NCI-H2171 (cell line): ENCODE measurements around the gene SLC26A2.
"Not testable (repeated sequence)": the region's sequence is repeated elsewhere in the genome, so short reads cannot be mapped to it uniquely, and the experiment has no call there.

ENCODE experiments used
- DNase-seq: peaks from one replicate; lab custom pipeline; 2025; lab: John Stamatoyannopoulos, UW

The SLC26A2 gene

DNA sequence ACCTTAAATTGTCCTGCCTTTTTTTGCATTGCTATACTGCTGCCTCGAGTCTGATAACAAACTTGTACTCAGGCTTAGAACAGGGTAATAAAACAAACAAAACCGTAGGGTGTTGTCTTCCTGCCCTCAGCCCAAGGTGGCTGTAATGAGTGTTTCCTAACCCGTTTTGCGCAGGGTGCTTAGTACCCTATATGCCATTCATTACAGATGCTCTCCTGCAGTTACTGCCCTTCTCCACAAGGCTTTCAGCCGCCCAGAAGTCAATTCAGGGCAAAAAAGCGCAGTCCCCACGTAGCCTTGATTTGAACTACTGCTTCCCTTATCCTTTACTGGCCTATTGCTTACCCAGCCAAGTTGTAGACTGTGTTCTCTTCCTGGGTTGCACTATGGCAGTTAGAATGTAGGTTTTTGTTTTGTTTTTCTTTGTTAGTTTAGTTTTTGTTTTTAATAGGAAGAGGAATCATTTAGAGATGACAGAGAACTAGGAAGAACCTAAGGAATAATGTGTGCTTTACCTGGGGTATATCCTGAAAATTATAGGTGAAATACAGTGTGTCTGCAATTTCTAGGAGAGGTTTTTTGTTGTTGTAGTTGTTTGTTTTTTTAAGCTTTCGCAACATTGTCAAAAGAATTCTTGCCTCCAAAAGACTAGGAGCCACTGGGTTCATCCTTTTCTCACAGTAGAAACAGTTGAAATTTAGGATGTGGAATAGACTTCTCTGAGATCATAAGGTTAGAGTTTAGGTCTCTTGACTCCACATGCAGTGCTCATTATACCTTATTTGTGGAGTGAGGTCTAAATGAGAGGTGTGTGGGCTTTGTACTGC lies 41.3 kb downstream of the SLC26A2 start:
- DNase-seq, result no peak

DNA sequence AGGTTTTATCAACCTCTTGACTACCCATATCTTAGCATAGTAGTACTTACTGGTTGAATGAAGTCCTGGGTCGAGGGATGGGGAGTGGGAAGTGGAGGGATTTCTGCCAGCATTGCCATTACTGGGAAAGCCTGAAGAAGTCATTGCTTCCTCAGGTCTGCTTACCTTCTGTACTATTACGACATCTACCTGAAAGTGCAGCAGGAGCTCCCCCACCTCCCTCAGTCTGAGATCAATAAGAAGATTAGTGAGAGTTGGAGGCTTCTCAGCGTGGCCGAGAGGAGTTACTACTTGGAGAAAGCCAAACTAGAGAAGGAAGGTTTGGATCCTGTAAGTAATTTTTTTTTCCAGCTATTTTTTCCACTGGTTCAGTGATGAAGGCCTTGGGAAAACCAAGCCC lies 45.8 kb downstream of the SLC26A2 start:
- DNase-seq, result no peak

DNA sequence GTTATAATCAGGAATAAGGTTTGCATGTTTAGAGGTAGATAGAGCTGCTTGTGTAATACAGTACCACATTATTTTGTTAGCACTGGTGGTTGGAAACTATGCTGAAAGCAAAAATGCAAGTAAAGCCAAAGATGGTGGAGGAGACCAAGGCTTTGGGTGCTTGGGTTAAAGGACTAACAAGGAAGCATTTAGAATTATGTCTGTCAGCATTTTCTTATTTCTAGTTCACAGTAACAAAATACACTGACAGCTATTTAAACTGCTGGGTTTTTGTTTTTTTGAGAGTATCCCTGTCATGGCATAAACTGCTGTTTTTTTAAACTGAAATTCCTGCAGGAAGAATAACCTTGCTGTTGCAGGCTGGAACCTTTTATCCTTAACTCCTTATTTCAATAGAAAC lies 46.5 kb downstream of the SLC26A2 start:
- no peak for DNase-seq

DNA sequence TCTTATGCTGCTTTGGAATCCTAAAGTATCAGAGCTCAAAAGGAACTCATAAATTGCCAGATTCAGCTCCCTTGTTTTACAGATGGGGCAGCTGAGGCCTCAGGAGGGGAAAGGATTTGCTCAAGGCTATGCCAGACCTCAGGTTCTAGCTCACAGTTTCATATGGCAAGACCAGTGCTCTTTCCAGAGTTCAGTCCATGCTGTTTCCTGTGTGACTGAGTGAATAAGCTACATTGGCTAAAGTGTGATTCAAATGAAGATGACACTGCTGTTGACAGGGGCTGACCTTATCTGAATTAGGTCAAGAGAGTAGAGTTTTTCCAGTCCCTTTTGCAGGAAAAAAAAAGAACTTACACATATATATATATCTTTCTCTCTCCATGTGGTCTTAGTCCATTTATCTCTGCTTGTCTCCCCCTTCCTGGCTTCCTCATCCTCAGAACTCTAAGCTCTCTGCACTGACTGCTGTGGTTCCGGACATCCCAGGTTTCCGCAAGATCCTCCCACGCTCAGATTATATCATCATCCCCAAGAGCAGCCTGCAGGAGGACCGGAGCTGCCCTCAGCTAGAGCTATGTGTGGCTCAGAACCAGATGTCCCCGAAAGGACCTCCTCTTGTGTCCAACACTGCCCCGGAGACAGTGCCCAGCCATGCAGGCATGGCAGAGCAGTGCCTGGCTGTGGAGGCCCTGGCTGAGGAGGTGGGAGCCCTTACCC lies 49.3 kb downstream of the SLC26A2 start:
- no peak for DNase-seq

DNA sequence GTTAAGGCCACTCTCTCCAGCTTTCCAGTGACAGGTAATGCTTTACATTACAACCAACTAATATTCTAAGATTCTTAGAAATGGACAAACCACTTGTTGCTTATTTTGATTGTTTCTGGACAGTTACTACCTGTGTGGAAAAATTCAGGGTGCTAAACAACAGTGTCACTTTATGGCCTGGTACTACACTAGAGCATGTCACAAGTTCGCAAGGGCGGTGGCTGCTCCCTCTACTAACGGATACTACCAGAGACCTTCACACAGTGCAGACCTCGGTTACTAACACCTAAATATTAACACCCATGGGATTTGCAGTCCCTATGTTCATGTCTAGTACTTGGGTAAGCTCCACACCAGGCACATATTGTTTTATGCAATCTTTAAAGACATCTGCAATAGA lies 53.4 kb downstream of the SLC26A2 start:
- no peak for DNase-seq

DNA sequence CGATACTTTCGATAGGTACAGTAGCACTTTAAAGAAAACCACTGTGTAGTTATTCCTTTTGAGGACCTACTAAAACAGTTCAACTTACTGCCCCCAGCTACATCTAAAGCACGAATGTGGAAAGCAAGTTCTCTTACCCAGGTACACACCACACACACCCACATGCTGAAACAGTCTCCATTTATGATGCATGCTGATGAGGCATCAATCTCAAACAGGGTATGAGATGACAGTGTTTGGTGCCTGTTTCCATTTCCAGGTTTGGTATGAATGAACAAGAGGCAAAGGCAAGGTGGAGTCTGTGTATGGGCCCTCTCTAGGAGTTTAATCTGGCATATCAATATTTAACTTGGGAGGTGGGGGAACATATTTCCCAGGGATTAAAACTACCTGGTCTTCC lies 53.9 kb downstream of the SLC26A2 start:
- DNase-seq, result no peak

DNA sequence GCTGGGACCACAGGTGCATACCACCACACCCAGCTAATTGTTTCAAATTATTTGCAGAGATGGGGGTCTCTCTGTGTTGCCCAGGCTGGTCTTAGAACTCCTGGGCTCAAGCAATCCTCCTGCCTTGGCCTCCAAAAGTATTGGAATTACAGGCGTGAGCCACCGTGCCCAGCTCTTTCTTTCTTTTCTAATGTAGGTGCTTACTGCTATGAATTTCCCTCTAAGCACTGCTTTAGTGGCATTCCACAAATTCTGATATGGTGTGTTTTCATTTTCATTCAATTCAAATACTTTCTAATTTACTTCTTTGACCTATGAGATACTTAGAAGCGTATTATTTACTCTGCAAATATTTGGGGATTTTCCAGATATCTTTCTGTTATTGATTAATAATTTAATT lies 54.9 kb downstream of the SLC26A2 start:
- no peak for DNase-seq

DNA sequence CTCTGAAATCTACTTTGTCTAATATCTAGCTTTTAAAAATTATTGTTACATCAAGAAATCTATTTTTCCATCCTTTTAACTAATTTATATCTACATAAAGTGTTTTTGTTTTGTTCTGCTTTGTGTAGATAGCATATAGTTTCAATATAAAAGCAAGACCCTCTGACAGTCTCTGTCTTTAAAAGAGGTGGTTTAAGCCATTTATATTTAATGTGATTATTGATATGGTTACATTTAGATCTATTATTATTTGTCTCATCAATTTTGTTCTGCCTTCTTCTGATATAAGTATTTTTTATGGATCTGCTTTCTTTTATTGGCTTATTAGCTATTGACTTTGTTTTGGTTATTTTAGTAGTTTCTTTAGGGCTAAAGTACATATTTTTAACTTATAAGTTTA lies 56.0 kb downstream of the SLC26A2 start:
- DNase-seq, result no peak

DNA sequence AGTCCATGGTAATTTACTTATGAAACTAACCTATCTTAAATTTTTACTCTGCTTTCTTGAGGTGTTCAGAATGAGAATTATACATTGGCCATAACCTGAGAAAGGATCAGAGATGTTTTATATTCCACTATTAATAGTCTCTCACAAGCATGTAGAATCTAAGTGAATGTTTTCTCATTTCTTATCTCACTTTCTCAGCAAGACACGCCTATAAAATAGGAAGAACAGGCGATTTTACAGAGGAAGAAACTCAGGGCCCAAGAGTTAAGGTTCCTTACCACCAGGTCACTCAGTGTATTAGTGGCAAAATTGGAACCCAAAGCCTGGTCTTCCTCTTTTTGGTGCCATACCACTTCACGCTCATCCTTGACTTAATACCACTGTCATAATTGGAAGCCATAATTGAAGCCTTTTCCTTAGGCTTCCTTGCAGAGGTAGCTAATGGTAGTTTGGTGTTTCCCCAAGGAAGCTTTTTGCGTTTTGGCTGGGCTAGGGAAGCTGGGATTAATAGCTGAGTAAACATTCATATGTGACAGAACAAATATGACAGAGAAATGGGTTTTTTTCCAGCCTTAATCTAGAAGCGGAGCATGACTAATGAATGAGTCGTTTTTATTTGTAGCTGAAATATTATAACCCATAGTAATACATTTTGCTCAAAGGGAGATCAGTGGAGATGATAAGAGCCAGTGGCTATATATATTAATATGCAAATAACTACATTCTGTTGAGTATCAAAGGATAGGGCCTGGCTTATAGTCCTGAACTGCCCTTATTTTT lies 56.9 kb downstream of the SLC26A2 start:
- DNase-seq, result no peak

DNA sequence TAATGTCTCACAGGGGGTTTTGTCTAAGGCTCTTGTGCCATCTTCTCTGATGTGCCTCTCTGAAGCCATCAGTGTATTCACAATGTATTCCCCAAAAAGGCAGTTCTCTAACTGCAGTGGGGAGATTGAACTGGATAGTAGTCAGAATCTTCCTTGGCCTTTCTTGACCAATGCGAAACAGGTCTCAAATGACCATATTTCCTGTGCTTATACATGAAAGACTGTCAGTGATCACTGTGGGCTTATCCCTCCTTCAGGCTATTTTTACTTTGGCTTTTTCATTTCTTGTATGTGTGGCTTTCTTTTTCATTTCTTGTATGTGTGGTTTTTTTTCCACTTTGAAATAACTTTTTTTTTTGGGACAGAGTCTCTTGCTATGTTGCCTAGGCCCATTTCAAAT lies 59.7 kb downstream of the SLC26A2 start:
- no peak for DNase-seq

DNA sequence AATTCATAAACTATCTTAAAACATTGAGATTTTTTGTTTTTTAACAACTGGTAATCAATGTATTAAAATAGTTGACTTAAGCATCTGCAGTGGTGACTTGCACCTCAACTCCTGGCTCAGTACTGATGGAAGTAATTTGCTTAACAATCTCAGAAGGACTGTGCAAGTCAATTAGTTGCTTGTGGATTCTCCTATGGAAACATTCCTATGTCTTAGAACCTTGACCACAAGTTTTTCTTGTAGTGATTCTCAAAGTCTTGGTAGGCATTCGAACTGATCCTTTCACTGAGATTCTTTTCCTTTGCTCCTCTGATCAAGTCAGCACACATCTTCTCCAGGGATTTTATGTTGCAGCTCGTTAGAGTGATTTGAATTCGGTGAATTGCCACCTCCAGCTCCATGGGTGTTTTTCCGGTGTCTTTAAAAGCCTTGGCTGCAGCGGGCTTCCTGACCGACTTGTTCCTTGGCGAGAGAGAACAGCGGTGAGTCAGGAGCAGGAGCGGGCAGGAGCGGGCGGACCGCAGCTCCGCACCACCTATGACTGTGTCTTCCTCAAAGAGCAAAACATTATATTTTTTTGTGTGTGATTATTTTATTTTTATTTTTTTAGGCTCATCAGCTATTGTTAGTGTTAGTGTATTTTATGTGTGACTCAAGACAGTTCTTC lies 61.1 kb downstream of the SLC26A2 start:
- no peak for DNase-seq

DNA sequence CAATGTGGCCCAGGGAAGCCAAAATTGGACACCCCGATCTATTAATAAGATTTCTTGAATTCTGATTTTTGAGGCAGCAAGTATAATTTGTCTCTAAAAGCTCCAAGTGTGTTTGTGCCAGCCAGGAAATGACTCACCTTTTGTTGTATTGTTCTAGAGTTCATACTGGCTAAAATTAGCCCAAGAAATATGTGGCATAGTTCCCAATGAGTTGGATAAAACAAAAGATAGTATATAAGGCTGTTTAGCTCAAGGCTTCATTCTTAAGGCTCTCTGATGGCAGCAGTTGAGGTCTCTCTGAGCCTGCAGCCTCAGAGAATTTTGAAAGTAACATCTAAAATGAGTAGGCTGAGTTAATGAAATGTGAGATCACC lies 61.6 kb downstream of the SLC26A2 start:
- DNase-seq, result no peak

DNA sequence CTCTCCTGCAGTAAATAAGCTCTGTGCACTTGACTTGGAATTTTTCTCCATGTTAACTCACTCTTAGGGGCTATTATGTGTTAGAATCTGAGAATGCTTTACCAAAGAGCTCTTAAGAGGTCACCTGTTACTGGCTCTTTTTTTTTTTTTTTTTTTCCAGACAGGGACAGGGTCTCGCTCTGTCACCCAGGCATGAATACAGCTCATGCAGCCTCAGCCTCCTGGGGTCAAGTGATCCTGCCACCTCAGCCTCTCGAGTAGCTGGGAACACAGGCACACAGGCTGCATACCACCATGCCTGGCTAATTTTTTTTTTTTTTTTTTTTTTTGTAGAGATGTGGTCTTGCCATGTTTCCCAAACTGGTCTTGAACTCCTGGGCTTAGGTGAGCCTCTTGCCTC lies 62.1 kb downstream of the SLC26A2 start:
- DNase-seq, result no peak

DNA sequence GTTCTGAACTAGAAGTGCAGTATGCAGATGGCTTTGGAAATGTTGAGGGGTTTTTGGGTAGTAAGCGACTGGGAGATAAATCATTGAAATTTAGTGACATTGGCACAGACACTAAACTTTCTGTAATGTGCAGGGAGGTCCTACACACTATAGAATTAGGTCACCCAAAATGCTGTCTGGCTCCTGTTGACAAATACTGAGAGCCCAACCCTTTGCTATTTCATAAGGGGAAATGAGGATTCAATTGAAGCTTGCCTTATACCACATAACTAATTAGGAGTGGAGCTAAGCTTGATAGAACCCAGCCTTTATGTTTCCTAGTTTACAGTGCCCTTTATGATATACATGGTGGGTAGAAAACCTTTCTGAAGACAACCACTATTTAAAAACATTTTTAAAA lies 62.6 kb downstream of the SLC26A2 start:
- no peak for DNase-seq

DNA sequence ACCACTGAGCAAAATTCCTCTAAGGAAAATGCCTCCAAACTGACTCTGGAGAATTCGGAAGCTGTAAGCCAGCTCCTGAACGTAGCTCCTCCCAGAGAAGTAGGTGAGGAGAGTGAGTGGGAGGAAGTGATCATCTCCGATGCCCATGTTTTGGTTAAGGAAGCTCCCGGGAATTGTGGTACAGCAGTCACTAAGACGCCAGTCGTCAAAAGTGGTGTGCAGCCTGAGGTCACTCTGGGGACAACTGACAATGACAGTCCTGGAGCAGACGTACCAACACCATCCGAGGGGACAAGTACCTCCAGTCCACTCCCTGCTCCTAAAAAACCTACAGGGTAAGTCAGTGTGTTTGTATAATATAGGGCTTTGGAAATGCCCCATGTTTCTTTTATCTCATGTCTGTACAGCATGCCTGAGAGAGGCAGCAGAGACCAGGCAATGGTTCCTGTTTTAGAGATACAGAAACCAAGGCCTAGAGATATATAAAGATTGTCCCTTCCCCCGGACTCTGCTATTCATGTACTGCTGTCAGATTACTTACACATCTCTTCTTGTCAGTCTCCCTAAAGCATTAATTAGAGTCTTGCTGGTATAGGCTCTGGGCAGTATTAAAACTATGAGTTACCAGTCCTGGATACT lies 63.9 kb downstream of the SLC26A2 start:
- DNase-seq, result no peak

DNA sequence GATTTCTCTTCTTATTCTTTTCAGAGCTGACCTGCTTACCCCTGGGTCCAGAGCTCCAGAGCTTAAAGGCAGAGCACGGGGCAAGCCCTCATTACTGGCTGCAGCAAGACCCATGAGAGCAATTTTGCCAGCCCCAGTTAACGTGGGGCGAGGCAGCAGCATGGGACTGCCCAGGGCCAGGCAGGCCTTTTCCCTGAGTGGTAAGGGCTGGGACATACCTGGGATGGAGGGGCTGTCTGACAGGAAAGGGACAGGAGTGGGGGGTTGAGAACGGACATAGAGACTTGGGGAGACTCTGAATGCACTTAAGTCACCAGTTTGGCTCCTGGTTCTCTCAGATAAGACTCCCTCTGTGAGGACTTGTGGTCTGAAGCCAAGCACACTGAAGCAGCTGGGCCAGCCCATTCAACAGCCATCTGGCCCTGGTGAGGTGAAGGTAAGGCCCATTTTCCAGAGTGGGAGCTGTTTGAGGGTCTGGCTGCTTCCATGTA lies 66.2 kb downstream of the SLC26A2 start:
- no peak for DNase-seq

DNA sequence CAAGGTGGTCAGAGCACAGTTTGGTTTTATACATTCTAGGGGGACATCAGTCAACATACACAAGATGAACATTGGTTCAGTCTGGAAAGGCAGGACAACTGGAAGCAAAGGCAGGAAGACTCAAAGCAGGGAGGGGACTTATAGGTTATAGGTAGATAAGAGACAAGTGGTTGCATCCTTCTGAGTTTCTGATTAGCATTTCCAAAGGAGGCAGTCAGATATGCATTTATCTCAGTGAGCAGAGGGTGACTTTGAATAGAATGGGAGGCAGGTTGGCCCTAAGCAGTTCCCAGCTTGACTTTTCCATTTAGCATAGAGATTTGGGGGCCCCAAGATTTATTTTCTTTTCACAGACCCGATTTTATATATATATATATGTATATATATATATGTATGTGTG lies 67.5 kb downstream of the SLC26A2 start:
- DNase-seq, result not testable (repeated sequence)

DNA sequence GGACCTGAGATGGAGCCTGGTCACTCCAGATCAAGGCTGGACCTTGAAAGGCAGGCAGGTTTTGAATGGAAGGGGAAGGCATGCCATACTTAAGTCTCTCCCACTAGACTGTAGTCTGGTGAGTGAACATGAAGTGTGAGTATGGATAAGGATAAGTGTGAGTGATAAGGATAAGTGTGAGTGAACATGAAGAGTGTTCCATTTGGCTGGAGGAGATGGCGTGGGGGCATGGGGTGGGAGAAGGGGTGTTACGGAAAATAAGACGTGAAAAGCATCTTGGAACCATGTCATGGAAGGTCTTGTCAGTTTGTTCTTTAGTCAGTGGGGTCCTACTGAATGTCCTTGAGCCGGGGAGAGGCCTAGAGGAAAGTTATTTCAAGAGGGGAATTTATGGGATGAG lies 72.8 kb downstream of the SLC26A2 start:
- no peak for DNase-seq

DNA sequence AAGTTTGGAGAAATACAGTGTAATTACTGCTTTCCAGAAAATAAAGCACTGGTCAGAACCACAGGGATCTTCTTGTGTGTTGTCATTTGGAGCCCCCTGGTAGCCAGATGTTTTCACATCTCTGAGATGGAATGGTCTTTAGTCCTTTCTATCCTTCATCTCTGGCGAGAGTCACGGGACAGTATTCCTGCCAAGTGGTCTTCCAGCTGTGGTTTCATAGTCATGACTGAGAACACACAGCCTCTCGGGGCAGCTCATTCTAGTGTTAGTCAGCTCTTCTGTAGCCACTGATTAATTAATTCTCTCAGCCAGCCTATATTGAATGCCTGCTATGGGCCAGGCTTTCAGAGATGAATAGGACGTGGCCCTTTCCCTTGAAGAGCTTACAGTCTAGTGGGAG lies 74.1 kb downstream of the SLC26A2 start:
- DNase-seq, result no peak

DNA sequence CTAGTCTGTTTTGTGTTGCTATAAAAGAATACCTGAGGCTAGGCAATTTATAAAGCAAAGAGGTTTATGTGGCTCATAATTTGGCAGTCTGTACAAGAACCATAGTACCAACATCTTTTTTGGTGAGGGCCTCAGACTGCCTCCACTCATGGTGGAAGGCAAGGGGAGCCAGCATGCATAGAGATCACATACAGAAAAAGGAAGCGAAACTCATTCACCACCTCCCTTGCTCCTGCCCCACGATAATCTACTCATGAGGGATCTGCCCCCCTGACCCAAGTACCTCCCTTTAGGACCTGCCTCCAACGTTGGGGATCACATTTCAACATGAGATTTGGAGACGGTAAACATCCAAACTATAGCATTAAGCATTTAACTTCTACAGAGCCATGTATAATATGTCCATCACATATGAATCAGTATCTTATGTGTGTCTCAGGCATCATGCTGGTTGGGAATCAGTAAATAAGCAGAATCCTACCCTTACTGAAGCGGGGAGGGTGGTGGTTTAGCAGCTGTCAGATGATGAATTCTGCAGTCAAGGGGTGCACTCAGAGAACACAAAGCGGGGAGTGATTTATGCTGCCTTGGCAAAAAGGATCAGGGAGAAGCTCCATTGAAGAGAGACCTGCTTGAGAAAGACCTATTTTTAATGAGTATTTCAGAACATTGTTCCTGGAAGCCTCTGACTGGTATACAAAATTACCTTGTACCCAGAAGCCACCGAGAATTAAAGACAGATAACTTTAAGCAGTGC lies 74.8 kb downstream of the SLC26A2 start:
- DNase-seq, result no peak

DNA sequence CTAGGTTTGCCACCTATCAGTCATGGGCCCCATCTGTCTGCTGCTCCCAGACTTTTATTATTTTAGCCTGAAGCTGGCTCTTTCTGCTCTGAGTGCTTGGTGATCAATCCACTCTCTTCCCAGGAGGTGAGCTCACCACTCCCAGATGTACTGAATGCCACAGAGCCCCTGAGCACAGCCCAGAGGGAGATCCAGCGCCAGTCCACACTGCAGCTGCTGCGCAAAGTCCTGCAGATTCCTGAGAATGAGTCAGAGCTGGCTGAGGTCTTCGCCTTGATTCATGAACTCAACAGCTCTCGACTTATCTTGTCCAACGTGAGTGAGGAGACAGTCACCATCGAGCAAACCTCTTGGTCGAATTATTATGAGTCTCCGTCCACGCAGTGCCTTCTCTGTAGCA lies 76.0 kb downstream of the SLC26A2 start:
- no peak for DNase-seq
